Stimulated activated CD8-positive, alpha-beta memory T cell treated with anti-CD3 and anti-CD28 coated beads, Interleukin-4, amount 100 ng/mL, for 24 hours (primary cell): ENCODE results near the gene SPACA6.
"Not testable (repeated sequence)": the region's sequence is repeated elsewhere in the genome, so short reads cannot be mapped to it uniquely, and the experiment has no call there.

ENCODE experiments used
- DNase-seq: peaks from one replicate; pipeline ENCODE4 v3.0.0-alpha.2; 2020; ENCODE audit warnings: low read depth

Gene SPACA6

GRCh38 chr19:51737924-51738323, 44.8 kb downstream of the SPACA6 start:
- DNase-seq: no peak

GRCh38 chr19:51738523-51738922, 45.4 kb downstream of the SPACA6 start:
- DNase-seq: not testable (repeated sequence)

- no peak for DNase-seq
Measured at GRCh38 chr19:51739466-51740213, 46.5 kb downstream of the SPACA6 start.

GRCh38 chr19:51740356-51740755, 47.2 kb downstream of the SPACA6 start:
- DNase-seq: no peak

- no peak for DNase-seq
Measured at GRCh38 chr19:51742789-51743188, 49.7 kb downstream of the SPACA6 start.

GRCh38 chr19:51743405-51743804, 50.3 kb downstream of the SPACA6 start:
- DNase-seq: no peak

- no peak for DNase-seq
Measured at GRCh38 chr19:51746731-51747130, 53.6 kb downstream of the SPACA6 start.

GRCh38 chr19:51749979-51750378, 56.8 kb downstream of the SPACA6 start:
- no peak for DNase-seq

- no peak for DNase-seq
Measured at GRCh38 chr19:51750400-51751094, 57.4 kb downstream of the SPACA6 start.

- no peak for DNase-seq
Measured at GRCh38 chr19:51751655-51752054, 58.5 kb downstream of the SPACA6 start, which contains the start of gene FPR1. TSS of gene FPR1 (minus strand) at chr19:51751878. CDS start at chr19:51746994, 4,884 bp downstream.

GRCh38 chr19:51754109-51754508, 61.0 kb downstream of the SPACA6 start:
- DNase-seq: no peak

GRCh38 chr19:51754770-51755169, 61.6 kb downstream of the SPACA6 start:
- no peak for DNase-seq
